Measurements from ENCODE around the gene TCL1B. TPM values are rescaled to one million over a fixed set of nuclear protein-coding genes. Genes with fewer than 3 reads are reported as not detected.

The TCL1B gene
- total RNA-seq, 1 experiment from 2014 or later = not detected

GRCh38 chr14:95700221-95700976, 14.2 kb downstream of the TCL1B start:
- CTCF ChIA-PET = no interaction called here
- ATAC-seq = no peak

DNA sequence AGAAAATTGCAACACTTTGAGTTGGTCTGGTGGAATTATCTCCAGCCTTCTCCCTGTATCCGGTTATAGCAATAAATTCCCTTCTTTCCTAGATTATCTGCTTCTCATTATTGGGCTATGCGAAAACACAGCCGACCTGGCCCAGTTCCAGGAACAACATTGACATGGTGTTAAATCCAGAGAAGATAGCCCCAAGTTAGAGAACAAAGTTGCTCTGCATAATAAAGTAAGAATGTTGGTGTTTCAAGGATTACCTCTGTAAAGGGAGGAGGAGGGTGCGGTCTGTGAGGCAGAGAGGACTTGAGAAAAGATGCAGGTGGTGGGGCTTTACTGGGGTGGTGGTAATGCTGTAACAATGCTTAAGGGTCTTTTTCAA, 15.6 kb downstream of the TCL1B start:
- no peaks in the 10 kb centered on the region for H3K4me1 ChIP-seq (ENCODE audit: control insufficient read depth, insufficient read depth, low read length)
- in situ Hi-C loops (cut with HindIII; ENCODE audit: low pct_unique_long_range_greater_than_20kb, low sequenced_read_pairs) = no loop called here
- ChIA-PET CTCF (no interaction called here), POLR2A (no interaction called here)
- H3K9me3 ChIP-seq (ENCODE audit: control insufficient read depth, insufficient read depth, low read depth, low read length) = no peaks in the 10 kb centered on the region
- DNase-seq (ENCODE audit: low read depth, low spot score) = no peak
- intact Hi-C loops (cut with micrococcal nuclease; ENCODE audit: unreplicated experiment) = no loop called here
- ATAC-seq = no peak
- no TSS peak for BruUV-seq (replicated peaks)
- no peak overlapping the region for H3K27ac ChIP-seq (ENCODE audit: low read length)
- no peaks in the 10 kb centered on the region for H3K36me3 ChIP-seq (ENCODE audit: control insufficient read depth, insufficient read depth, low read length)
- H3K27me3 ChIP-seq (ENCODE audit: control insufficient read depth, insufficient read depth, low read length) = no peaks in the 10 kb centered on the region; the same call in 1 of the 2 replicates
- TF ChIP-seq, protein P1, sequence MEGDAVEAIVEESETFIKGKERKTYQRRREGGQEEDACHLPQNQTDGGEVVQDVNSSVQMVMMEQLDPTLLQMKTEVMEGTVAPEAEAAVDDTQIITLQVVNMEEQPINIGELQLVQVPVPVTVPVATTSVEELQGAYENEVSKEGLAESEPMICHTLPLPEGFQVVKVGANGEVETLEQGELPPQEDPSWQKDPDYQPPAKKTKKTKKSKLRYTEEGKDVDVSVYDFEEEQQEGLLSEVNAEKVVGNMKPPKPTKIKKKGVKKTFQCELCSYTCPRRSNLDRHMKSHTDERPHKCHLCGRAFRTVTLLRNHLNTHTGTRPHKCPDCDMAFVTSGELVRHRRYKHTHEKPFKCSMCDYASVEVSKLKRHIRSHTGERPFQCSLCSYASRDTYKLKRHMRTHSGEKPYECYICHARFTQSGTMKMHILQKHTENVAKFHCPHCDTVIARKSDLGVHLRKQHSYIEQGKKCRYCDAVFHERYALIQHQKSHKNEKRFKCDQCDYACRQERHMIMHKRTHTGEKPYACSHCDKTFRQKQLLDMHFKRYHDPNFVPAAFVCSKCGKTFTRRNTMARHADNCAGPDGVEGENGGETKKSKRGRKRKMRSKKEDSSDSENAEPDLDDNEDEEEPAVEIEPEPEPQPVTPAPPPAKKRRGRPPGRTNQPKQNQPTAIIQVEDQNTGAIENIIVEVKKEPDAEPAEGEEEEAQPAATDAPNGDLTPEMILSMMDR (IDR thresholded peaks at IDR 0.05) = no peak
- no peak for TF ChIP-seq POLR2AphosphoS5 (IDR thresholded peaks at IDR 0.05; ENCODE audit: low read depth, low read length)
- no peak for TF ChIP-seq SIN3A (IDR thresholded peaks at IDR 0.05; ENCODE audit: borderline replicate concordance, insufficient read depth, low read depth, low read length)
- TF ChIP-seq, protein P2, sequence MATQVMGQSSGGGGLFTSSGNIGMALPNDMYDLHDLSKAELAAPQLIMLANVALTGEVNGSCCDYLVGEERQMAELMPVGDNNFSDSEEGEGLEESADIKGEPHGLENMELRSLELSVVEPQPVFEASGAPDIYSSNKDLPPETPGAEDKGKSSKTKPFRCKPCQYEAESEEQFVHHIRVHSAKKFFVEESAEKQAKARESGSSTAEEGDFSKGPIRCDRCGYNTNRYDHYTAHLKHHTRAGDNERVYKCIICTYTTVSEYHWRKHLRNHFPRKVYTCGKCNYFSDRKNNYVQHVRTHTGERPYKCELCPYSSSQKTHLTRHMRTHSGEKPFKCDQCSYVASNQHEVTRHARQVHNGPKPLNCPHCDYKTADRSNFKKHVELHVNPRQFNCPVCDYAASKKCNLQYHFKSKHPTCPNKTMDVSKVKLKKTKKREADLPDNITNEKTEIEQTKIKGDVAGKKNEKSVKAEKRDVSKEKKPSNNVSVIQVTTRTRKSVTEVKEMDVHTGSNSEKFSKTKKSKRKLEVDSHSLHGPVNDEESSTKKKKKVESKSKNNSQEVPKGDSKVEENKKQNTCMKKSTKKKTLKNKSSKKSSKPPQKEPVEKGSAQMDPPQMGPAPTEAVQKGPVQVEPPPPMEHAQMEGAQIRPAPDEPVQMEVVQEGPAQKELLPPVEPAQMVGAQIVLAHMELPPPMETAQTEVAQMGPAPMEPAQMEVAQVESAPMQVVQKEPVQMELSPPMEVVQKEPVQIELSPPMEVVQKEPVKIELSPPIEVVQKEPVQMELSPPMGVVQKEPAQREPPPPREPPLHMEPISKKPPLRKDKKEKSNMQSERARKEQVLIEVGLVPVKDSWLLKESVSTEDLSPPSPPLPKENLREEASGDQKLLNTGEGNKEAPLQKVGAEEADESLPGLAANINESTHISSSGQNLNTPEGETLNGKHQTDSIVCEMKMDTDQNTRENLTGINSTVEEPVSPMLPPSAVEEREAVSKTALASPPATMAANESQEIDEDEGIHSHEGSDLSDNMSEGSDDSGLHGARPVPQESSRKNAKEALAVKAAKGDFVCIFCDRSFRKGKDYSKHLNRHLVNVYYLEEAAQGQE (IDR thresholded peaks at IDR 0.05; ENCODE audit: insufficient read depth in 1 of 2, low read depth in 2 of 2, low read length in 1 of 2) = no peak
- no peak for TF ChIP-seq TCF7L2 (IDR thresholded peaks at IDR 0.05; ENCODE audit: low read depth, low read length)
- H3K4me3 ChIP-seq (ENCODE audit: low read depth in 2 of 2, low read length in 2 of 2) = no peak overlapping the region

More at GRCh38 chr14:95700221-95700976, 14.2 kb downstream of the TCL1B start:
- Histone ChIP-seq H3K36me3 (ENCODE audit: control insufficient read depth, insufficient read depth, low read length) (no peaks in the 10 kb centered on the region), H3K4me3 (ENCODE audit: low read depth in 2 of 2, low read length in 2 of 2) (no peak overlapping the region), H3K9me3 (ENCODE audit: control insufficient read depth, insufficient read depth, low read depth, low read length) (no peaks in the 10 kb centered on the region), H3K27ac (ENCODE audit: low read length) (no peak overlapping the region), H3K4me1 (ENCODE audit: control insufficient read depth, insufficient read depth, low read length) (no peaks in the 10 kb centered on the region), H3K27me3 (ENCODE audit: control insufficient read depth, insufficient read depth, low read length) (no peaks in the 10 kb centered on the region; the same call in 1 of the 2 replicates)
- POLR2A ChIA-PET = no interaction called here
- no peak for DNase-seq (ENCODE audit: low read depth, low spot score)
- in situ Hi-C loops (cut with HindIII; ENCODE audit: low pct_unique_long_range_greater_than_20kb, low sequenced_read_pairs) = no loop called here
- TF ChIP-seq, protein P1 (IDR thresholded peaks at IDR 0.05) = no peak
- TF ChIP-seq SIN3A (IDR thresholded peaks at IDR 0.05; ENCODE audit: borderline replicate concordance, insufficient read depth, low read depth, low read length) (no peak), POLR2AphosphoS5 (IDR thresholded peaks at IDR 0.05; ENCODE audit: low read depth, low read length) (no peak), TCF7L2 (IDR thresholded peaks at IDR 0.05; ENCODE audit: low read depth, low read length) (no peak)
- TF ChIP-seq, protein P2 (IDR thresholded peaks at IDR 0.05; ENCODE audit: insufficient read depth in 1 of 2, low read depth in 2 of 2, low read length in 1 of 2) = no peak
- BruUV-seq (replicated peaks) = no TSS peak
- intact Hi-C loops (cut with micrococcal nuclease; ENCODE audit: unreplicated experiment) = no loop called here

Data from Panc1 (cell line).